Kidney glomerular epithelial cell (primary cell): ENCODE data around the gene POLG2.
"Not testable (repeated sequence)": the region's sequence is repeated elsewhere in the genome, so short reads cannot be mapped to it uniquely, and the experiment has no call there.

Experiments
- DNase-seq: peaks from one replicate; lab custom pipeline; 2025; lab: John Stamatoyannopoulos, UW

POLG2 gene

GRCh38 chr17:64484380-64484779 is 12.5 kb downstream of the POLG2 start:
- no peak for DNase-seq

GRCh38 chr17:64480951-64481350 is 15.9 kb downstream of the POLG2 start:
- DNase-seq: no peak

- no peak for DNase-seq
Measured at GRCh38 chr17:64477849-64478248, 19.0 kb downstream of the POLG2 start.

- DNase-seq: no peak
Measured at GRCh38 chr17:64472564-64472963, 24.3 kb downstream of the POLG2 start.

GRCh38 chr17:64471440-64471839 is 25.4 kb downstream of the POLG2 start:
- DNase-seq: no peak

- DNase-seq: no peak
Measured at GRCh38 chr17:64470625-64471024, 26.2 kb downstream of the POLG2 start.

GRCh38 chr17:64466834-64467233 is 30.0 kb downstream of the POLG2 start:
- not testable (repeated sequence) for DNase-seq

- DNase-seq: no peak
Measured at GRCh38 chr17:64466019-64466735, 30.7 kb downstream of the POLG2 start.

GRCh38 chr17:64461788-64462187 is 35.1 kb downstream of the POLG2 start:
- no peak for DNase-seq

GRCh38 chr17:64460955-64461354 is 35.9 kb downstream of the POLG2 start:
- no peak for DNase-seq

- not testable (repeated sequence) for DNase-seq
Measured at GRCh38 chr17:64459818-64460217, 37.0 kb downstream of the POLG2 start.

- peak; percentile 78 for DNase-seq
Measured at GRCh38 chr17:64459284-64459747, 37.5 kb downstream of the POLG2 start.

- no peak for DNase-seq
Measured at GRCh38 chr17:64458756-64459155, 38.1 kb downstream of the POLG2 start.

- peak; percentile 11 for DNase-seq
Measured at GRCh38 chr17:64457156-64457555, 39.7 kb downstream of the POLG2 start.

- no peak for DNase-seq
Measured at GRCh38 chr17:64455993-64456885, 40.6 kb downstream of the POLG2 start.

- DNase-seq: no peak
Measured at GRCh38 chr17:64449545-64449944, 47.3 kb downstream of the POLG2 start.

- DNase-seq: peak; percentile 20
Measured at GRCh38 chr17:64448665-64449512, 48.0 kb downstream of the POLG2 start, which contains the start of gene MILR1. Gene MILR1 (plus strand): TSS chr17:64449115. CDS start chr17:64449169, 54 bp downstream.

- no peak for DNase-seq
Measured at GRCh38 chr17:64447526-64447925, 49.3 kb downstream of the POLG2 start.

- no peak for DNase-seq
Measured at GRCh38 chr17:64443086-64443760, 53.6 kb downstream of the POLG2 start.

- DNase-seq: no peak
Measured at GRCh38 chr17:64442541-64442971, 54.3 kb downstream of the POLG2 start.

GRCh38 chr17:64441772-64442540 is 54.9 kb downstream of the POLG2 start:
- DNase-seq: no peak
